ENCODE results near the gene VPS37D. TPM values are rescaled to one million over a fixed set of nuclear protein-coding genes. Genes with fewer than 3 reads are reported as not detected.

The VPS37D gene
- total and polyA plus RNA-seq, 8 donors, result 0.55 to 2.4 (median 2.2) TPM; not detected in 4

- no peak for DNase-seq
- H3K36me3 ChIP-seq, result no peaks in the 10 kb centered on the region
- peaks cover 0 to 17% (median 3%) of the 10 kb centered on the region in 4 donors for H3K4me1 ChIP-seq
- H3K27me3 ChIP-seq, result peaks cover 0 to 66% (median 9%) of the 10 kb centered on the region in 3 donors
- TF ChIP-seq EP300 (IDR thresholded peaks at IDR 0.05), result no peak
- TF ChIP-seq POLR2AphosphoS5 (IDR thresholded peaks at IDR 0.05), result no peak
- no peak for TF ChIP-seq CTCF (IDR thresholded peaks at IDR 0.05)
- intact Hi-C loops (cut with DNase I; ENCODE audit: low total_unique reads), result no loop called here
- no peak overlapping the region for H3K4me3 ChIP-seq
- H3K27ac ChIP-seq, result no peak overlapping the region
- no peaks in the 10 kb centered on the region for H3K9me3 ChIP-seq
- WGBS, 5 donors, result 74 to 95% (median 84%) methylated on average over 7 of the region's 7 CpGs
These were observed 34.3 kb upstream of the VPS37D start for GRCh38 chr7:73633323-73633722.

- Histone ChIP-seq H3K36me3 (no peaks in the 10 kb centered on the region), H3K4me3 (no peak overlapping the region), H3K27me3 (peaks cover 0 to 60% (median 4%) of the 10 kb centered on the region in 3 donors), H3K27ac (no peak overlapping the region), H3K4me1 (peaks cover 0 to 17% (median 3%) of the 10 kb centered on the region in 4 donors), H3K9me3 (no peaks in the 10 kb centered on the region)
- intact Hi-C loops (cut with DNase I; ENCODE audit: low total_unique reads), result no loop called here
- no peak for DNase-seq
- TF ChIP-seq POLR2A (IDR thresholded peaks at IDR 0.05) (no peak), POLR2AphosphoS5 (IDR thresholded peaks at IDR 0.05) (no peak), CTCF (IDR thresholded peaks at IDR 0.05) (no peak), EP300 (IDR thresholded peaks at IDR 0.05) (no peak)
- WGBS, 5 donors, result 76 to 87% (median 83%) methylated on average over 8 of the region's 8 CpGs
These were observed 33.8 kb upstream of the VPS37D start for GRCh38 chr7:73633844-73634243.

GRCh38 chr7:73635428-73636200 is 32.0 kb upstream of the VPS37D start:
- Histone ChIP-seq H3K27ac (no peak overlapping the region), H3K4me3 (no peak overlapping the region), H3K9me3 (no peaks in the 10 kb centered on the region), H3K27me3 (peaks cover 0 to 46% (median 4%) of the 10 kb centered on the region in 3 donors), H3K36me3 (no peaks in the 10 kb centered on the region), H3K4me1 (peaks cover 0 to 11% (median 3%) of the 10 kb centered on the region in 4 donors)
- WGBS, 5 donors, result 87 to 94% (median 87%) methylated on average over 8 of the region's 8 CpGs
- TF ChIP-seq EP300 (IDR thresholded peaks at IDR 0.05) (no peak), CTCF (IDR thresholded peaks at IDR 0.05) (no peak), POLR2A (IDR thresholded peaks at IDR 0.05) (no peak), POLR2AphosphoS5 (IDR thresholded peaks at IDR 0.05) (no peak)
- intact Hi-C loops (cut with DNase I; ENCODE audit: low total_unique reads), result no loop called here
- DNase-seq, result no peak

- no peak overlapping the region for H3K27ac ChIP-seq
- H3K4me3 ChIP-seq, result no peak overlapping the region
- H3K36me3 ChIP-seq, result no peaks in the 10 kb centered on the region
- peaks cover 0 to 38% (median 4%) of the 10 kb centered on the region in 3 donors for H3K27me3 ChIP-seq
- H3K4me1 ChIP-seq, result peaks cover 0 to 11% (median 3%) of the 10 kb centered on the region in 4 donors
- TF ChIP-seq EP300 (IDR thresholded peaks at IDR 0.05), result no peak
- no peak for TF ChIP-seq POLR2A (IDR thresholded peaks at IDR 0.05)
- TF ChIP-seq CTCF (IDR thresholded peaks at IDR 0.05), result no peak
- no peak for TF ChIP-seq POLR2AphosphoS5 (IDR thresholded peaks at IDR 0.05)
- peaks cover 0 to 14% (median 8%) of the 10 kb centered on the region in 4 donors for H3K9me3 ChIP-seq
- intact Hi-C loops (cut with DNase I; ENCODE audit: low total_unique reads), result no loop called here
- DNase-seq, result no peak
- WGBS, 5 donors, result 45 to 63% (median 55%) methylated on average over 3 of the region's 3 CpGs
These were observed 28.7 kb upstream of the VPS37D start for GRCh38 chr7:73638911-73639310.

Measured in stomach (tissue), 9 donors.